PFSK-1 (cell line): Measurements from ENCODE around the gene VTA1.

ENCODE experiments used
- SIN3A ChIP-seq: IDR thresholded peaks from 2 replicates; pipeline ENCODE4 v1.6.1; 2012; ENCODE audit warnings: mild to moderate bottlenecking, low read length, moderate library complexity, borderline replicate concordance; ENCODE audit not compliant: insufficient read depth
- TAF1 ChIP-seq: IDR thresholded peaks from 2 replicates; pipeline ENCODE4 v1.6.1; 2012; ENCODE audit warnings: low read length, control low read depth, borderline replicate concordance; ENCODE audit not compliant: insufficient read depth
- TF ChIP-seq, protein P1 (sequence below), 2 experiments: IDR thresholded peaks; 2 replicates each; pipeline versions ENCODE4 v1.6.1 to v1.8.0; 2011 to 2012; ENCODE audit warnings: low read depth in 2 of 2, low read length in 2 of 2, control low read depth in 1 of 2, inconsistent platforms in 1 of 2, mild to moderate bottlenecking in 1 of 2, moderate library complexity in 1 of 2; ENCODE audit not compliant: insufficient read depth in 1 of 2

DNA sequence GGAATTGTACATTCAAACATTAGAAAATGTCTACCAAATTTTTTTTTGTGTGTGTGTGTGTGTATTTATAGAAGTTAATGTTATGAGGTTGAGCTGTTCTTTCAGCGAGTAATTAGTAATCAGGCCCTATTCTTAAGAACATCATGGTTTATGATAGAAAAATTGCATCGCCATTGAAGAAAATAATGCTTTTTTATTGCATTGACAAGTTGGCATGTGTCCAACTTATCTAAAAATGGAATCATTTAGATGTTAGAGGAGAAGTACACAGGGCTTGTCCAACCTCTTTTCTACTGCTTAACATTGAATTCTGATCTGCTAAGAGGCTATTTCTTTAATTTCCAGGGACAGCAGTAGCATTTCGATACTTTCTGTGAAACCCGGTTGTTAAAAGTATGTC lies 93.1 kb downstream of the VTA1 start:
- no peak for TF ChIP-seq SIN3A
- TF ChIP-seq, protein P1, sequence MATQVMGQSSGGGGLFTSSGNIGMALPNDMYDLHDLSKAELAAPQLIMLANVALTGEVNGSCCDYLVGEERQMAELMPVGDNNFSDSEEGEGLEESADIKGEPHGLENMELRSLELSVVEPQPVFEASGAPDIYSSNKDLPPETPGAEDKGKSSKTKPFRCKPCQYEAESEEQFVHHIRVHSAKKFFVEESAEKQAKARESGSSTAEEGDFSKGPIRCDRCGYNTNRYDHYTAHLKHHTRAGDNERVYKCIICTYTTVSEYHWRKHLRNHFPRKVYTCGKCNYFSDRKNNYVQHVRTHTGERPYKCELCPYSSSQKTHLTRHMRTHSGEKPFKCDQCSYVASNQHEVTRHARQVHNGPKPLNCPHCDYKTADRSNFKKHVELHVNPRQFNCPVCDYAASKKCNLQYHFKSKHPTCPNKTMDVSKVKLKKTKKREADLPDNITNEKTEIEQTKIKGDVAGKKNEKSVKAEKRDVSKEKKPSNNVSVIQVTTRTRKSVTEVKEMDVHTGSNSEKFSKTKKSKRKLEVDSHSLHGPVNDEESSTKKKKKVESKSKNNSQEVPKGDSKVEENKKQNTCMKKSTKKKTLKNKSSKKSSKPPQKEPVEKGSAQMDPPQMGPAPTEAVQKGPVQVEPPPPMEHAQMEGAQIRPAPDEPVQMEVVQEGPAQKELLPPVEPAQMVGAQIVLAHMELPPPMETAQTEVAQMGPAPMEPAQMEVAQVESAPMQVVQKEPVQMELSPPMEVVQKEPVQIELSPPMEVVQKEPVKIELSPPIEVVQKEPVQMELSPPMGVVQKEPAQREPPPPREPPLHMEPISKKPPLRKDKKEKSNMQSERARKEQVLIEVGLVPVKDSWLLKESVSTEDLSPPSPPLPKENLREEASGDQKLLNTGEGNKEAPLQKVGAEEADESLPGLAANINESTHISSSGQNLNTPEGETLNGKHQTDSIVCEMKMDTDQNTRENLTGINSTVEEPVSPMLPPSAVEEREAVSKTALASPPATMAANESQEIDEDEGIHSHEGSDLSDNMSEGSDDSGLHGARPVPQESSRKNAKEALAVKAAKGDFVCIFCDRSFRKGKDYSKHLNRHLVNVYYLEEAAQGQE (IDR thresholded peaks at IDR 0.05; ENCODE audit: insufficient read depth in 1 of 2, low read depth in 2 of 2, low read length in 2 of 2), result no peak
- TF ChIP-seq TAF1, result no peak
